Transverse colon (tissue), 3 donors: ENCODE data around the gene EHHADH.

Experiments
- POLR2A ChIP-seq: fragments of 450-650 bp; IDR thresholded peaks from one replicate; pipeline ENCODE4 v1.6.1; 2016; ENCODE audit warnings: antibody characterized with exemption, mild to moderate bottlenecking, moderate library complexity
- TF ChIP-seq, protein P1 (sequence below), 5 experiments: fragments of 200-600 bp in 3 of 5; fragments of 450-650 bp in 2 of 5; sonication (generic) in 3 of 5; IDR thresholded peaks; 1 replicate in 2 of 5; 2 replicates in 3 of 5; pipeline ENCODE4 v1.5.1; 2016 to 2017; ENCODE audit warnings: antibody characterized with exemption in 5 of 5, inconsistent platforms in 3 of 5, mild to moderate bottlenecking in 2 of 5, moderate library complexity in 1 of 5

DNA sequence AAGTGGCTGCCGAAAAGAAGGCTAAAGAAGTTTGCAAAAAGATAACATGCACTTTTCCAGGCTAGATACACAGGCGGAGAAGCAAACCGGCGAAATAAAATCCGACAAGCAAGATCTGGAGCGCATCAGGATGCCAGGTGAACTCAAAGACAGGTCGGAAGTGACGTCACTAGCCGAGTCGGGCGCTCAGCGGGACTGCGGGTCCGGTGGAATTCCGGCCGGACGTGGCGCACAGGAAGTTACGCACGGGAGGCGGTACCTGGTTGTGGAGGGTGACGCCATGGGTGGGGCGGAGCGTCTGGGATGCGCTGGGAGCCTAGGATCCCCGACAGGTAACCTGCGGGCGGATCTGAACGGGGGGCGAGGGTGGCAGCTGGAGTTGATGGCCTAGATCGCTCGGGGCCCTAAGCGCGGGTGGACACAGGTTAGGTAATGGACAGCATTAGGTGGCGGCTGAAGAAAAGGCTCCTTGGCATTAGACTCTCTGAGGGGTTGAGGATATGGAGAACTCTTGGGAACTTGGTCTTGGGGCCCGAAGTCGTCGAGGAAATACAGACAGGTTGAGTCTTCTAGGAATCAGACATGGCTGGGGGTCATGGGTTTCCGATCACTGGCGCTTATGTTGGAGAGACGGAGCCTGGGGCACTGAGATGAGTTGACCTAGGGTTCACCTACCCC lies 29.0 kb upstream of the EHHADH start:
- TF ChIP-seq, protein P1, sequence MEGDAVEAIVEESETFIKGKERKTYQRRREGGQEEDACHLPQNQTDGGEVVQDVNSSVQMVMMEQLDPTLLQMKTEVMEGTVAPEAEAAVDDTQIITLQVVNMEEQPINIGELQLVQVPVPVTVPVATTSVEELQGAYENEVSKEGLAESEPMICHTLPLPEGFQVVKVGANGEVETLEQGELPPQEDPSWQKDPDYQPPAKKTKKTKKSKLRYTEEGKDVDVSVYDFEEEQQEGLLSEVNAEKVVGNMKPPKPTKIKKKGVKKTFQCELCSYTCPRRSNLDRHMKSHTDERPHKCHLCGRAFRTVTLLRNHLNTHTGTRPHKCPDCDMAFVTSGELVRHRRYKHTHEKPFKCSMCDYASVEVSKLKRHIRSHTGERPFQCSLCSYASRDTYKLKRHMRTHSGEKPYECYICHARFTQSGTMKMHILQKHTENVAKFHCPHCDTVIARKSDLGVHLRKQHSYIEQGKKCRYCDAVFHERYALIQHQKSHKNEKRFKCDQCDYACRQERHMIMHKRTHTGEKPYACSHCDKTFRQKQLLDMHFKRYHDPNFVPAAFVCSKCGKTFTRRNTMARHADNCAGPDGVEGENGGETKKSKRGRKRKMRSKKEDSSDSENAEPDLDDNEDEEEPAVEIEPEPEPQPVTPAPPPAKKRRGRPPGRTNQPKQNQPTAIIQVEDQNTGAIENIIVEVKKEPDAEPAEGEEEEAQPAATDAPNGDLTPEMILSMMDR (IDR thresholded peaks at IDR 0.05): peak in 2 of 5 experiments; percentile 25 to 39
- peak; percentile 74 for TF ChIP-seq POLR2A
